Measurements from ENCODE around the gene SCG2. TPM values are rescaled to one million over a fixed set of nuclear protein-coding genes. Genes with fewer than 3 reads are reported as not detected.

The SCG2 gene
- polyA plus RNA-seq, 1 donor from 2014 or later, result 37.3 TPM

- H3K4me3 ChIP-seq (ENCODE audit: low read length), result no peak overlapping the region
- no peaks in the 10 kb centered on the region for H3K27me3 ChIP-seq (ENCODE audit: insufficient read depth, low read depth, low read length)
- no peak overlapping the region for H3K9ac ChIP-seq (ENCODE audit: low read length)
- no peak for TF ChIP-seq EZH2 (IDR thresholded peaks at IDR 0.05; ENCODE audit: borderline replicate concordance, insufficient read depth, low read length, poor library complexity, severe bottlenecking)
- TF ChIP-seq, protein P1, sequence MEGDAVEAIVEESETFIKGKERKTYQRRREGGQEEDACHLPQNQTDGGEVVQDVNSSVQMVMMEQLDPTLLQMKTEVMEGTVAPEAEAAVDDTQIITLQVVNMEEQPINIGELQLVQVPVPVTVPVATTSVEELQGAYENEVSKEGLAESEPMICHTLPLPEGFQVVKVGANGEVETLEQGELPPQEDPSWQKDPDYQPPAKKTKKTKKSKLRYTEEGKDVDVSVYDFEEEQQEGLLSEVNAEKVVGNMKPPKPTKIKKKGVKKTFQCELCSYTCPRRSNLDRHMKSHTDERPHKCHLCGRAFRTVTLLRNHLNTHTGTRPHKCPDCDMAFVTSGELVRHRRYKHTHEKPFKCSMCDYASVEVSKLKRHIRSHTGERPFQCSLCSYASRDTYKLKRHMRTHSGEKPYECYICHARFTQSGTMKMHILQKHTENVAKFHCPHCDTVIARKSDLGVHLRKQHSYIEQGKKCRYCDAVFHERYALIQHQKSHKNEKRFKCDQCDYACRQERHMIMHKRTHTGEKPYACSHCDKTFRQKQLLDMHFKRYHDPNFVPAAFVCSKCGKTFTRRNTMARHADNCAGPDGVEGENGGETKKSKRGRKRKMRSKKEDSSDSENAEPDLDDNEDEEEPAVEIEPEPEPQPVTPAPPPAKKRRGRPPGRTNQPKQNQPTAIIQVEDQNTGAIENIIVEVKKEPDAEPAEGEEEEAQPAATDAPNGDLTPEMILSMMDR (IDR thresholded peaks at IDR 0.05; ENCODE audit: poor library complexity, severe bottlenecking), result no peak
- no peak for TF ChIP-seq RAD21 (conservative IDR thresholded peaks at IDR 0.05)
- no peak for TF ChIP-seq TAF1 (IDR thresholded peaks at IDR 0.05; ENCODE audit: low read depth)
- TF ChIP-seq POLR2AphosphoS5 (IDR thresholded peaks at IDR 0.05), result no peak
- TF ChIP-seq SMC3 (conservative IDR thresholded peaks at IDR 0.05; ENCODE audit: poor library complexity), result no peak
- TF ChIP-seq MXI1 (conservative IDR thresholded peaks at IDR 0.05; ENCODE audit: poor library complexity, severe bottlenecking), result no peak
- TF ChIP-seq EP300 (conservative IDR thresholded peaks at IDR 0.05; ENCODE audit: poor library complexity, severe bottlenecking), result no peak
- no peak for TF ChIP-seq REST (IDR thresholded peaks at IDR 0.05; ENCODE audit: borderline replicate concordance)
- H3K9me3 ChIP-seq (ENCODE audit: low read length), result no peaks in the 10 kb centered on the region
- H3K27ac ChIP-seq (ENCODE audit: low read length), result no peak overlapping the region
- H3K79me2 ChIP-seq (replicated peaks; ENCODE audit: insufficient read depth, low read length), result no peaks in the 10 kb centered on the region
- H2AFZ ChIP-seq (ENCODE audit: low read depth, low read length), result no peak overlapping the region
- H3K9me2 ChIP-seq (ENCODE audit: insufficient read depth, low read length), result no peaks in the 10 kb centered on the region
- H3K36me3 ChIP-seq (ENCODE audit: insufficient read depth, low read length), result no peaks in the 10 kb centered on the region
- H3F3A ChIP-seq (ENCODE audit: insufficient read depth, low read length, poor library complexity, severe bottlenecking), result no peaks in the 10 kb centered on the region
- no peaks in the 10 kb centered on the region for H4K20me1 ChIP-seq (ENCODE audit: insufficient read depth)
- no peak overlapping the region for H3K4me2 ChIP-seq (ENCODE audit: low read length)
Measured at GRCh38 chr2:223619486-223620129, 17.4 kb upstream of the SCG2 start.

DNA sequence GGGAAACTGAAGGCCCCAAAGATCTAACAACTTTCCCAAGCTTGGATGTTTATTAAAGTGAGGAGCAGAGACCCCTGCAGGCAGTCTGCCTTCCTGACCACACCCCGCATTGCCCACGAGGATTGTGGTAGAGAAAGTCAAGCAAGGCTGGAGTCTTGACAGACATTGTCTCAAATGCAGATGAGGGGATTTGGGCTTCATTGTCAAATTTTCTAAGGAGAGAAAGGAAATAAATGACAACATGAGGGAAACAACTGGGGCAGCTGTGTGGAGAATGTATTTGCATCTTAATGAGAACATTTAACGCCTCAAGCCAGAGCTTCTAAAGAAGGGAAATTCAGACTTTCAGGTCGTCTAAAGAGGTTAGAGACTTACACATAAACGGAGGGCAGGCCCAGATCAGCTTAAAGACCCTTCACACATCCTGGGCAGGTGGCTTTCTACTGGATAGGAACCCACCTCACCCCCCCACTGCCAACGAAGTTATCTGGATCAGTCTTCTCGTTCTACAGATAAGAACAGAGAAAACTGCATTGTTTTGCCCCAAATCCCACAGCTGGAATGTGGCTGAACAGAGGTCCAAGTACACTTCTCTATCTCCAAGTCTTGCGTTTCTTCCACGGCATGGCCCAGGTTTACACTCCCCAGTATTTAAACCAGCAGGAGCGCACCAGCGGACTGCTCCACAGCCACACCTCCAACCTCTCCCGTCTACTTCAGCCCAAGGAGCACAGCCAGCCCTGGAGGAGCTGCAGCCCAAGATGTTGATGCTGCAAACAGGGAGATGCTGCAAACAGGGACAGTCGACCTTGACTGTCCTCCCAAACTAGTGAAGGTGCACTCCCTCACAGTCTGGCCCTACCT lies 16.2 kb upstream of the SCG2 start:
- Histone ChIP-seq H3K9ac (ENCODE audit: low read length) (no peak overlapping the region), H3K9me2 (ENCODE audit: insufficient read depth, low read length) (no peaks in the 10 kb centered on the region), H3F3A (ENCODE audit: insufficient read depth, low read length, poor library complexity, severe bottlenecking) (no peaks in the 10 kb centered on the region), H3K79me2 (replicated peaks; ENCODE audit: insufficient read depth, low read length) (no peaks in the 10 kb centered on the region), H3K9me3 (ENCODE audit: low read length) (no peaks in the 10 kb centered on the region), H4K20me1 (ENCODE audit: insufficient read depth) (no peaks in the 10 kb centered on the region), H2AFZ (ENCODE audit: low read depth, low read length) (no peak overlapping the region), H3K4me3 (ENCODE audit: low read length) (no peak overlapping the region), H3K36me3 (ENCODE audit: insufficient read depth, low read length) (no peaks in the 10 kb centered on the region), H3K4me2 (ENCODE audit: low read length) (no peak overlapping the region), H3K27me3 (ENCODE audit: insufficient read depth, low read depth, low read length) (no peaks in the 10 kb centered on the region), H3K27ac (ENCODE audit: low read length) (no peak overlapping the region)
- TF ChIP-seq, protein P1 (IDR thresholded peaks at IDR 0.05; ENCODE audit: poor library complexity, severe bottlenecking), result peak; percentile 38
- TF ChIP-seq SMC3 (conservative IDR thresholded peaks at IDR 0.05; ENCODE audit: poor library complexity), result no peak
- TF ChIP-seq EP300 (conservative IDR thresholded peaks at IDR 0.05; ENCODE audit: poor library complexity, severe bottlenecking), result no peak
- no peak for TF ChIP-seq MXI1 (conservative IDR thresholded peaks at IDR 0.05; ENCODE audit: poor library complexity, severe bottlenecking)
- TF ChIP-seq RAD21 (conservative IDR thresholded peaks at IDR 0.05), result peak; percentile 15
- no peak for TF ChIP-seq REST (IDR thresholded peaks at IDR 0.05; ENCODE audit: borderline replicate concordance)
- TF ChIP-seq POLR2AphosphoS5 (IDR thresholded peaks at IDR 0.05), result no peak
- TF ChIP-seq EZH2 (IDR thresholded peaks at IDR 0.05; ENCODE audit: borderline replicate concordance, insufficient read depth, low read length, poor library complexity, severe bottlenecking), result no peak
